ENCODE data around the gene GATM.

Gene GATM

GRCh38 chr15:45347989-45348388 is 30.4 kb downstream of the GATM start:
- Histone ChIP-seq H3K4me1 (ENCODE audit: control insufficient read depth, insufficient read depth, low read length) (peaks cover 7% of the 10 kb centered on the region; the same call in 1 of the 2 replicates), H3K27me3 (ENCODE audit: control insufficient read depth, insufficient read depth, low read length) (peaks cover 4% of the 10 kb centered on the region; the same call in 1 of the 2 replicates)

GRCh38 chr15:45347033-45347432 is 31.3 kb downstream of the GATM start:
- Histone ChIP-seq H3K27ac (ENCODE audit: low read depth, low read length) (no peak overlapping the region), H3K36me3 (ENCODE audit: control insufficient read depth, insufficient read depth, low read length) (no peaks in the 10 kb centered on the region), H3K9me3 (ENCODE audit: control insufficient read depth, insufficient read depth, low read depth, low read length) (no peaks in the 10 kb centered on the region), H3K27me3 (ENCODE audit: control insufficient read depth, insufficient read depth, low read length) (peaks cover 4% of the 10 kb centered on the region; the same call in 1 of the 2 replicates), H3K9ac (ENCODE audit: low read length) (no peak overlapping the region), H3K4me1 (ENCODE audit: control insufficient read depth, insufficient read depth, low read length) (peaks cover 7% of the 10 kb centered on the region; the same call in 1 of the 2 replicates), H3K4me3 (ENCODE audit: low read depth, low read length) (no peak overlapping the region)

More at GRCh38 chr15:45347989-45348388, 30.4 kb downstream of the GATM start:
- Histone ChIP-seq H3K36me3 (ENCODE audit: control insufficient read depth, insufficient read depth, low read length) (no peaks in the 10 kb centered on the region), H3K4me3 (ENCODE audit: low read depth, low read length) (no peak overlapping the region), H3K9ac (ENCODE audit: low read length) (no peak overlapping the region), H3K27ac (ENCODE audit: low read depth, low read length) (no peak overlapping the region), H3K9me3 (ENCODE audit: control insufficient read depth, insufficient read depth, low read depth, low read length) (no peaks in the 10 kb centered on the region)

- no peak overlapping the region for H3K27ac ChIP-seq (ENCODE audit: low read depth, low read length)
- H3K36me3 ChIP-seq (ENCODE audit: control insufficient read depth, insufficient read depth, low read length), result no peaks in the 10 kb centered on the region
- H3K4me3 ChIP-seq (ENCODE audit: low read depth, low read length), result no peak overlapping the region
- H3K9me3 ChIP-seq (ENCODE audit: control insufficient read depth, insufficient read depth, low read depth, low read length), result no peaks in the 10 kb centered on the region
- H3K27me3 ChIP-seq (ENCODE audit: control insufficient read depth, insufficient read depth, low read length), result peaks cover 4% of the 10 kb centered on the region; the same call in 1 of the 2 replicates
- H3K4me1 ChIP-seq (ENCODE audit: control insufficient read depth, insufficient read depth, low read length), result peaks cover 7% of the 10 kb centered on the region; the same call in 1 of the 2 replicates
- no peak overlapping the region for H3K9ac ChIP-seq (ENCODE audit: low read length)
Measured at GRCh38 chr15:45346381-45346780, 32.0 kb downstream of the GATM start.

GRCh38 chr15:45343258-45343860 is 35.0 kb downstream of the GATM start:
- no peaks in the 10 kb centered on the region for H3K36me3 ChIP-seq (ENCODE audit: control insufficient read depth, insufficient read depth, low read length)
- H3K27ac ChIP-seq (ENCODE audit: low read depth, low read length), result no peak overlapping the region
- no peaks in the 10 kb centered on the region for H3K9me3 ChIP-seq (ENCODE audit: control insufficient read depth, insufficient read depth, low read depth, low read length)
- no peak overlapping the region for H3K4me3 ChIP-seq (ENCODE audit: low read depth, low read length)
- H3K27me3 ChIP-seq (ENCODE audit: control insufficient read depth, insufficient read depth, low read length), result 0 out of 2 replicates have a peak, but pooled peaks cover under 1% of the 10 kb centered on the region
- H3K4me1 ChIP-seq (ENCODE audit: control insufficient read depth, insufficient read depth, low read length), result peaks cover 7% of the 10 kb centered on the region; the same call in 1 of the 2 replicates
- no peak overlapping the region for H3K9ac ChIP-seq (ENCODE audit: low read length)

- Histone ChIP-seq H3K36me3 (ENCODE audit: control insufficient read depth, insufficient read depth, low read length) (no peaks in the 10 kb centered on the region), H3K4me1 (ENCODE audit: control insufficient read depth, insufficient read depth, low read length) (peaks cover 3% of the 10 kb centered on the region; the same call in 1 of the 2 replicates), H3K4me3 (ENCODE audit: low read depth, low read length) (no peak overlapping the region), H3K9ac (ENCODE audit: low read length) (no peak overlapping the region), H3K27me3 (ENCODE audit: control insufficient read depth, insufficient read depth, low read length) (no peaks in the 10 kb centered on the region), H3K9me3 (ENCODE audit: control insufficient read depth, insufficient read depth, low read depth, low read length) (no peaks in the 10 kb centered on the region), H3K27ac (ENCODE audit: low read depth, low read length) (no peak overlapping the region)
Measured at GRCh38 chr15:45341790-45342189, 36.6 kb downstream of the GATM start.

- H3K4me1 ChIP-seq (ENCODE audit: control insufficient read depth, insufficient read depth, low read length), result no peaks in the 10 kb centered on the region
- no peak overlapping the region for H3K27ac ChIP-seq (ENCODE audit: low read depth, low read length)
- no peaks in the 10 kb centered on the region for H3K36me3 ChIP-seq (ENCODE audit: control insufficient read depth, insufficient read depth, low read length)
- no peaks in the 10 kb centered on the region for H3K9me3 ChIP-seq (ENCODE audit: control insufficient read depth, insufficient read depth, low read depth, low read length)
- no peak overlapping the region for H3K9ac ChIP-seq (ENCODE audit: low read length)
- H3K27me3 ChIP-seq (ENCODE audit: control insufficient read depth, insufficient read depth, low read length), result no peaks in the 10 kb centered on the region
- H3K4me3 ChIP-seq (ENCODE audit: low read depth, low read length), result no peak overlapping the region
Measured at GRCh38 chr15:45340429-45340828, 37.9 kb downstream of the GATM start.

GRCh38 chr15:45338417-45338816 is 39.9 kb downstream of the GATM start:
- Histone ChIP-seq H3K4me3 (ENCODE audit: low read depth, low read length) (no peak overlapping the region), H3K27me3 (ENCODE audit: control insufficient read depth, insufficient read depth, low read length) (no peaks in the 10 kb centered on the region)

GRCh38 chr15:45337224-45337623 is 41.1 kb downstream of the GATM start:
- Histone ChIP-seq H3K27ac (ENCODE audit: low read depth, low read length) (no peak overlapping the region), H3K9ac (ENCODE audit: low read length) (no peak overlapping the region), H3K36me3 (ENCODE audit: control insufficient read depth, insufficient read depth, low read length) (no peaks in the 10 kb centered on the region), H3K4me3 (ENCODE audit: low read depth, low read length) (no peak overlapping the region), H3K4me1 (ENCODE audit: control insufficient read depth, insufficient read depth, low read length) (no peaks in the 10 kb centered on the region), H3K27me3 (ENCODE audit: control insufficient read depth, insufficient read depth, low read length) (no peaks in the 10 kb centered on the region), H3K9me3 (ENCODE audit: control insufficient read depth, insufficient read depth, low read depth, low read length) (no peaks in the 10 kb centered on the region)

More at GRCh38 chr15:45338417-45338816, 39.9 kb downstream of the GATM start:
- no peak overlapping the region for H3K9ac ChIP-seq (ENCODE audit: low read length)
- H3K9me3 ChIP-seq (ENCODE audit: control insufficient read depth, insufficient read depth, low read depth, low read length), result no peaks in the 10 kb centered on the region
- H3K27ac ChIP-seq (ENCODE audit: low read depth, low read length), result no peak overlapping the region
- no peaks in the 10 kb centered on the region for H3K4me1 ChIP-seq (ENCODE audit: control insufficient read depth, insufficient read depth, low read length)
- H3K36me3 ChIP-seq (ENCODE audit: control insufficient read depth, insufficient read depth, low read length), result no peaks in the 10 kb centered on the region

- Histone ChIP-seq H3K9ac (ENCODE audit: low read length) (no peak overlapping the region), H3K4me3 (ENCODE audit: low read depth, low read length) (no peak overlapping the region), H3K27me3 (ENCODE audit: control insufficient read depth, insufficient read depth, low read length) (no peaks in the 10 kb centered on the region), H3K36me3 (ENCODE audit: control insufficient read depth, insufficient read depth, low read length) (no peaks in the 10 kb centered on the region), H3K9me3 (ENCODE audit: control insufficient read depth, insufficient read depth, low read depth, low read length) (no peaks in the 10 kb centered on the region), H3K27ac (ENCODE audit: low read depth, low read length) (no peak overlapping the region), H3K4me1 (ENCODE audit: control insufficient read depth, insufficient read depth, low read length) (peaks cover 3% of the 10 kb centered on the region)
Measured at GRCh38 chr15:45333550-45333949, 44.8 kb downstream of the GATM start.

- no peak overlapping the region for H3K27ac ChIP-seq (ENCODE audit: low read depth, low read length)
- no peaks in the 10 kb centered on the region for H3K36me3 ChIP-seq (ENCODE audit: control insufficient read depth, insufficient read depth, low read length)
- H3K4me1 ChIP-seq (ENCODE audit: control insufficient read depth, insufficient read depth, low read length), result peaks cover 4% of the 10 kb centered on the region
- no peaks in the 10 kb centered on the region for H3K9me3 ChIP-seq (ENCODE audit: control insufficient read depth, insufficient read depth, low read depth, low read length)
- no peak overlapping the region for H3K9ac ChIP-seq (ENCODE audit: low read length)
- H3K4me3 ChIP-seq (ENCODE audit: low read depth, low read length), result no peak overlapping the region
- no peaks in the 10 kb centered on the region for H3K27me3 ChIP-seq (ENCODE audit: control insufficient read depth, insufficient read depth, low read length)
Measured at GRCh38 chr15:45332694-45333093, 45.6 kb downstream of the GATM start.

GRCh38 chr15:45331972-45332371 is 46.4 kb downstream of the GATM start:
- Histone ChIP-seq H3K4me3 (ENCODE audit: low read depth, low read length) (no peak overlapping the region), H3K9ac (ENCODE audit: low read length) (no peak overlapping the region), H3K9me3 (ENCODE audit: control insufficient read depth, insufficient read depth, low read depth, low read length) (no peaks in the 10 kb centered on the region), H3K27me3 (ENCODE audit: control insufficient read depth, insufficient read depth, low read length) (no peaks in the 10 kb centered on the region), H3K36me3 (ENCODE audit: control insufficient read depth, insufficient read depth, low read length) (no peaks in the 10 kb centered on the region), H3K27ac (ENCODE audit: low read depth, low read length) (no peak overlapping the region), H3K4me1 (ENCODE audit: control insufficient read depth, insufficient read depth, low read length) (peaks cover 6% of the 10 kb centered on the region)
